ENCODE measurements around the gene CHPF.

Gene CHPF

DNA sequence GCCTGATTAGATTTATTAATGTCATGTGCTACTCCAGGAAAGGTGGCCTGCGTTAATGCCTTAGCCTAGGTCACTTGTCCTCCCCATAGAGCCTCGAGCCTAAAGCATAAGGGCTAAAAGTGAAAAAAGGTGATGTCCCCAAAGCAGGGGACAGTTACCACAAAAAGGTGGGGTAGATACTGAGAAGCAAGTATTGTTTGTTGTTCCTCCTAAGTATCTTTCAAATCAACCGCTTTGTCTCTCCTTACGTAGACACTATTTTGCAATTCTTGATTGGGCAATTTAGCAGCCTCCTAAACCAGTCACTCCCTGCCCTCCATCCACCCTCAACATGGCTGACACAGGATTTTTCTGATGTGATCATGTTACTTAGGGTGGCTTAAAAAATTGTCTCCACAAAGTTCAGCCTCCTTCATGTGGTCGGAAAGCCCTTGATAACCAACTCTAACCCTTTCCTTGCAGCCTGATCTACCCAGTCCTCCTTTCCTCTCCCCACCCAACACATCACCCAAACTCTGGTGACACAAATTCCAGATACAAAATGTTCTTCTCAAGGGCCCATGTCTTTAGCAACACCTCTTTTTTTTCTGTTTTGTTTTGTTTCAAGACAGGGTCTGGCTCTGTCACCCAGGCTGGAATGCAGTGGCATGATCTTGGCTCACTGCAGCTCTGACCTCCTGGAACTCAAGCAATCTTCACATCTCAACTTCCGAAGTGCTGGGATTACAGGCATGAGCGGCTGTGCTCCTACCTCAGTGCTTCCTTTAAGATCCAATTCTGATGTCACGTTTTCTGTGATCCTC is 35.4 kb upstream of the CHPF start:
- TF ChIP-seq, protein P1, sequence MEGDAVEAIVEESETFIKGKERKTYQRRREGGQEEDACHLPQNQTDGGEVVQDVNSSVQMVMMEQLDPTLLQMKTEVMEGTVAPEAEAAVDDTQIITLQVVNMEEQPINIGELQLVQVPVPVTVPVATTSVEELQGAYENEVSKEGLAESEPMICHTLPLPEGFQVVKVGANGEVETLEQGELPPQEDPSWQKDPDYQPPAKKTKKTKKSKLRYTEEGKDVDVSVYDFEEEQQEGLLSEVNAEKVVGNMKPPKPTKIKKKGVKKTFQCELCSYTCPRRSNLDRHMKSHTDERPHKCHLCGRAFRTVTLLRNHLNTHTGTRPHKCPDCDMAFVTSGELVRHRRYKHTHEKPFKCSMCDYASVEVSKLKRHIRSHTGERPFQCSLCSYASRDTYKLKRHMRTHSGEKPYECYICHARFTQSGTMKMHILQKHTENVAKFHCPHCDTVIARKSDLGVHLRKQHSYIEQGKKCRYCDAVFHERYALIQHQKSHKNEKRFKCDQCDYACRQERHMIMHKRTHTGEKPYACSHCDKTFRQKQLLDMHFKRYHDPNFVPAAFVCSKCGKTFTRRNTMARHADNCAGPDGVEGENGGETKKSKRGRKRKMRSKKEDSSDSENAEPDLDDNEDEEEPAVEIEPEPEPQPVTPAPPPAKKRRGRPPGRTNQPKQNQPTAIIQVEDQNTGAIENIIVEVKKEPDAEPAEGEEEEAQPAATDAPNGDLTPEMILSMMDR (IDR thresholded peaks at IDR 0.05; ENCODE audit: insufficient read depth, low read length, poor library complexity, severe bottlenecking): no peak
- no peaks in the 10 kb centered on the region for H3K27me3 ChIP-seq (replicated peaks; ENCODE audit: control insufficient read depth, insufficient read depth, low read length)

DNA sequence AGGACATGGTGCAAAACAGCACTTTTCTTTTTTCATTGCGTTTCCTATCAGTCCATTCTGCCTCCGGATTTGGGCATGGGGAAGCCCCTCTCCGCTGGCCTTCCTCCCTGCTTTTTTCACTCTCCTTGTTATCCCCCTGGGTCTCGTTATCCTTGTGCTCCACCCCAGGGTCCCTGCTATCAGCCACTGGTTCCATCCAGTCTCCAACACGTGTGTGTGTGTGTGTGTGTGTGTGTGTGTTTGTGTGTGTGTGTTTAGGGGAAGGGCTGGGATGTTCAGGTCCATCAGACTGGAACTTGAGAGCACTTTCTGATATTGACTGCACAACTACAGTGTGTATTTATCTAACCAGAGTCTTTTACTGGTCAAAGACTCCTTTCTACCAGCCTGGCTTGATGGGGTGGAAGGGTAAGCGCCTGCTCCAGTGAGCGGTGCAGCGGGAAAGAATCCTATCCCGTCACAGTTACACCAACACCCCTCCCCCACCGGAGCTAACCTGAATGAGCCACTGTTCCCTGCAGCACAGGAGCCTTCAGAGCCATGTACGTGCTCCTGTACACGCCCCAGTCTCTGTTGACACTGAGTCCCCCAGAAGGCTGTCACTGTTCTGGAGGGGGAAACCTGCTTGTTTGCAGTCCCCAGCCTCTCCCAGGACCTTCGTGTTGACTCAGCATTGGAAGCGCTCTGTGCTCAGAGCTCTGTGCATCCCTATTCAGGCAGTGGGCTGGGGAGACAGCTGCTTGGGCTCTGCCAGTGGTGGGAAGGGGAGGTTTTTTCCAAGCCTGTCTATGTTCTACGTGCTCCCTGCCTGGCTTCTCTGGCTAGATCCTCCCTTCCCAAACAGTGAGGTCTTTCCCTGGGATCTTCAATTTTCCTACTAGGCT is 33.1 kb upstream of the CHPF start:
- DNase-seq (ENCODE audit: extremely low read depth, insufficient read length): no peak
- TF ChIP-seq, protein P1 (IDR thresholded peaks at IDR 0.05; ENCODE audit: insufficient read depth, low read length, poor library complexity, severe bottlenecking): no peak
- Histone ChIP-seq H3K36me3 (ENCODE audit: control insufficient read depth, insufficient read depth, low read length) (no peaks in the 10 kb centered on the region), H3K27me3 (replicated peaks; ENCODE audit: control insufficient read depth, insufficient read depth, low read length) (no peaks in the 10 kb centered on the region; the same call in 1 of the 2 replicates), H3K4me3 (replicated peaks; ENCODE audit: low read depth, low read length) (no peak overlapping the region)

More for the DNA sequence above, 35.4 kb upstream of the CHPF start:
- DNase-seq (ENCODE audit: extremely low read depth, insufficient read length): no peak
- no peak overlapping the region for H3K4me3 ChIP-seq (replicated peaks; ENCODE audit: low read depth, low read length)
- H3K36me3 ChIP-seq (ENCODE audit: control insufficient read depth, insufficient read depth, low read length): no peaks in the 10 kb centered on the region

DNA sequence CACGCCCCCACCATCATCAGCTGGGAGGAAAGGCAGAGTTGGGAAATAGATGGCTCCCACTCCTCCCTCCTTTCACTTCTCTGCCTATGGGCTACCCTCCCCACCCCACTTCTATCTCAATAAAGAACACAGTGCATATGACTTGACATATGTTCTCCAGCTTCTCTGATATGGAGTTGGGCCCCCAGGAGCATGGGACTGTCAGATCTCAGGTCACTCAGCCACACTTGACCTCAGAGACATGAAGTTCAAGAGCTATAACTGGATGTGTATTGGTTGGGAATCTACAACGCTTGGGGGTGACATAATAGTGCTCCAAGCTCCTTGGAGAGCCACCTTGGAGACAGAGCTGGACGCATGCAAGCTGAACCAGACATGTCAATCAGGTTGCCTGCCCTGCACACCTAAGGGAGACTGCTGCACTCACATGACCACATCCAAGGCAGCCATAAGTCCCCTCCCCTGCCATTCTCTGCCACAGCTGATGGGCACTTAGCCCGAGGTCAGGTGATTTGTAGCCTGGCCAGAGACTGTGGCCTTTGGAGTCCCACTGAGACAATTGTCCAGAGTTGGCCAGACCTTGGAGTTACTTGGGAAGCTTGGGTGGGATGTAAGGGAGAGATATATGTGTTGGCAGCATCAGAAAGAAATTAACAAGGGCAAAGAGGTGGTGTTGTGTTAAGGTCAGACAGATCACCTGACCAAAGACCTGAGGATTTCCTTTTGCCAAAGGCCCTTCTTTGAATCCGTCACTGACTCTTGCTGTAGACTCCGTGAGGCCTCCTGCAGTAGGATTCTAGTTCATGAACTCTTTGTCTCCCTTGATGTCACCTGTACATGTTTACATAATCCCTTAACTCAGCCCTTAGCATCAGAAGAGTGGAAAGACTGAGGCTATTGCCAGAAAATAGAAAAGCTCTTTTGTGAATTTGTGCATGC is 32.2 kb upstream of the CHPF start:
- H3K4me3 ChIP-seq (replicated peaks; ENCODE audit: low read depth, low read length): no peak overlapping the region
- H3K36me3 ChIP-seq (ENCODE audit: control insufficient read depth, insufficient read depth, low read length): no peaks in the 10 kb centered on the region
- no peaks in the 10 kb centered on the region; the same call in 1 of the 2 replicates for H3K27me3 ChIP-seq (replicated peaks; ENCODE audit: control insufficient read depth, insufficient read depth, low read length)
- DNase-seq (ENCODE audit: extremely low read depth, insufficient read length): no peak
- TF ChIP-seq, protein P1 (IDR thresholded peaks at IDR 0.05; ENCODE audit: insufficient read depth, low read length, poor library complexity, severe bottlenecking): no peak

DNA sequence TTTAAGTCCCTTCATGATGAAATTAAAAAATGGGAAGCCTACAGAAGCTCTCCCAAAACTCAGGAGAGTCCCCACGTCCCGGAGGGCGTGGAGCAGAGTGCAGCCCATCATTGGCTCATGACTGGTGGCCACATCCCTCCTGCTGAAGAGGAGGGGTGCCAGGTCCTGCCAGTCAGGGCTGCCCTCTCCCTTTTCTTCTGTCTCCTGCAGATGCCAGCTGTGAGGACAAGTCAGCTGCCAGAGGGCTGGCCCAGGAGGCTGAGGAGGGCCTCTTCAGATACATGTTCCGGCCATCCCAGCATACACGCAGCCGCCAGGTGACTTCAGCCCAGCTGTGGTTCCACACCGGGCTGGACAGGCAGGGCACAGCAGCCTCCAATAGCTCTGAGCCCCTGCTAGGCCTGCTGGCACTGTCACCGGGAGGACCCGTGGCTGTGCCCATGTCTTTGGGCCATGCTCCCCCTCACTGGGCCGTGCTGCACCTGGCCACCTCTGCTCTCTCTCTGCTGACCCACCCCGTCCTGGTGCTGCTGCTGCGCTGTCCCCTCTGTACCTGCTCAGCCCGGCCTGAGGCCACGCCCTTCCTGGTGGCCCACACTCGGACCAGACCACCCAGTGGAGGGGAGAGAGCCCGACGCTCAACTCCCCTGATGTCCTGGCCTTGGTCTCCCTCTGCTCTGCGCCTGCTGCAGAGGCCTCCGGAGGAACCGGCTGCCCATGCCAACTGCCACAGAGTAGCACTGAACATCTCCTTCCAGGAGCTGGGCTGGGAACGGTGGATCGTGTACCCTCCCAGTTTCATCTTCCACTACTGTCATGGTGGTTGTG is 31.1 kb upstream of the CHPF start:
- DNase-seq (ENCODE audit: extremely low read depth, insufficient read length): no peak
- Histone ChIP-seq H3K27me3 (replicated peaks; ENCODE audit: control insufficient read depth, insufficient read depth, low read length) (no peaks in the 10 kb centered on the region; the same call in 1 of the 2 replicates), H3K4me3 (replicated peaks; ENCODE audit: low read depth, low read length) (no peak overlapping the region), H3K36me3 (ENCODE audit: control insufficient read depth, insufficient read depth, low read length) (no peaks in the 10 kb centered on the region)
- TF ChIP-seq, protein P1 (IDR thresholded peaks at IDR 0.05; ENCODE audit: insufficient read depth, low read length, poor library complexity, severe bottlenecking): no peak
